ENCODE data around the gene DDC. TPM values are rescaled to one million over a fixed set of nuclear protein-coding genes. Genes with fewer than 3 reads are reported as not detected.

The DDC gene
- under 1 TPM; 0.18 to 0.37 TPM for polyA plus RNA-seq

DNA sequence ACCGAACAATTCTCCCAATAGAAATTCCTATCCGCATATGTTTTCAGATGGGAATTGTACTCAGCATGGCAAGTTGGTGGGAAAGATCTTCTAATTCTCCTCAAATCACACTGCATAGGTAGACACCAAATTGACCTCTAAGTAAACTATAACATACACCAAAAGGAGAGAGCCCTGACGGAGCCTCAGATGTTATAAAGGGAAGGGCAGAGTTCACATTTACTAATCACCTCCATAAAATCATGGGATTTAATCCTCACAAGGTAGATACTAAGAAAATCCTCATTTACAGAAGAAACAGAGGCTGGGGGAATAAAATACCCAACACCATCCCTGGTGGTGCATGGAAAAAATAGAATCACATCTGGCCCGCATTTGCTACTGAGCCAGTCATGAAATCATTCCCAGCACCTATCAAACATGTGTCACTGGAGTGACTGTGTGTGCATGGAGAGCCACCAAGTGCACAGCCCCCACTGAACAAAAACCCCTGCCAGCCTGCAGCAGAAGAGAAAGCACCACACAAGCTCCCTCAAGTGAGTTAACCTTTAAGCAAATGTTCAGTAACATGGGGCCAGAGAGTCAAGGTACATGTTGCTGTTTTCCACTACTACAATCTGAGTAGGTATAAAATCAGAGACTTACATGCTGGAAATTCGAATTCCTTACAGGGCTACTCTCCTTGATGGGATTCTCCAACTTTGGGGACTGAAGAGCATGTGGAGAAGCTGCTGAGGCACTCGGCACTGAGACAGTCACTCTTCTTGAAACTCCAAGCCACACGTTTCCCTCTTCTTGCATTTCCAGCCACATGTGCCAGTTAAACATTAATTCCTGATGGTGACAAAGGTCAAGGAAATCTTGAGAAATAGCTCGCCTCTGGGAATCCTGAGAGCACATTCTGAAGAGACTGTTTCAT is at the start of gene DDC:
Gene DDC, minus strand, starts transcription at position 766 of the 919 bp plus-strand sequence. CDS start 21,320 bp downstream, outside the sequence.
- Histone ChIP-seq H3K4me1 (ENCODE audit: control insufficient read depth in 2 of 2, insufficient read depth in 2 of 2, low read length in 1 of 2) (peaks cover 0 to 2% of the 10 kb centered on the region in 2 donors), H3K4me3 (ENCODE audit: low read depth in 1 of 2, low read length in 2 of 2) (no peak within 1 kb of the TSS), H3K36me3 (ENCODE audit: control insufficient read depth in 2 of 2, insufficient read depth in 2 of 2, low read length in 1 of 2) (no peaks in the 10 kb centered on the region), H3K27ac (ENCODE audit: low read depth in 2 of 2, low read length in 1 of 2) (no peak within 1 kb of the TSS), H3K27me3 (ENCODE audit: control insufficient read depth in 1 of 2, insufficient read depth in 2 of 2, low read length in 2 of 2) (no peaks in the 10 kb centered on the region), H3K9me3 (ENCODE audit: control insufficient read depth in 2 of 2, insufficient read depth in 1 of 2, low read depth in 1 of 2, low read length in 1 of 2) (no peaks in the 10 kb centered on the region)
- 62 to 67% methylated on average over 8 of the region's 8 CpGs for WGBS, 2 donors

GRCh38 chr7:50613473-50613872 is 48.3 kb upstream of the DDC start:
- H3K27me3 ChIP-seq (ENCODE audit: control insufficient read depth in 1 of 2, insufficient read depth in 2 of 2, low read length in 2 of 2), result no peaks in the 10 kb centered on the region
- no peaks in the 10 kb centered on the region for H3K4me1 ChIP-seq (ENCODE audit: control insufficient read depth in 2 of 2, insufficient read depth in 2 of 2, low read length in 1 of 2)
- H3K27ac ChIP-seq (ENCODE audit: low read depth in 2 of 2, low read length in 1 of 2), result no peak overlapping the region
- H3K9me3 ChIP-seq (ENCODE audit: control insufficient read depth in 2 of 2, insufficient read depth in 1 of 2, low read depth in 1 of 2, low read length in 1 of 2), result no peaks in the 10 kb centered on the region
- 84 to 91% methylated on average over 8 of the region's 8 CpGs for WGBS, 2 donors
- H3K4me3 ChIP-seq (ENCODE audit: low read depth in 1 of 2, low read length in 2 of 2), result no peak overlapping the region
- peaks cover 0 to 9% of the 10 kb centered on the region in 2 donors for H3K36me3 ChIP-seq (ENCODE audit: control insufficient read depth in 2 of 2, insufficient read depth in 2 of 2, low read length in 1 of 2)

GRCh38 chr7:50612704-50613103 is 47.5 kb upstream of the DDC start:
- Histone ChIP-seq H3K4me3 (ENCODE audit: low read depth in 1 of 2, low read length in 2 of 2) (no peak overlapping the region), H3K36me3 (ENCODE audit: control insufficient read depth in 2 of 2, insufficient read depth in 2 of 2, low read length in 1 of 2) (peaks cover 0 to 9% of the 10 kb centered on the region in 2 donors), H3K9me3 (ENCODE audit: control insufficient read depth in 2 of 2, insufficient read depth in 1 of 2, low read depth in 1 of 2, low read length in 1 of 2) (no peaks in the 10 kb centered on the region), H3K27me3 (ENCODE audit: control insufficient read depth in 1 of 2, insufficient read depth in 2 of 2, low read length in 2 of 2) (no peaks in the 10 kb centered on the region), H3K27ac (ENCODE audit: low read depth in 2 of 2, low read length in 1 of 2) (no peak overlapping the region), H3K4me1 (ENCODE audit: control insufficient read depth in 2 of 2, insufficient read depth in 2 of 2, low read length in 1 of 2) (no peaks in the 10 kb centered on the region)
- WGBS, 2 donors, result 94 to 96% methylated on average over 5 of the region's 5 CpGs

DNA sequence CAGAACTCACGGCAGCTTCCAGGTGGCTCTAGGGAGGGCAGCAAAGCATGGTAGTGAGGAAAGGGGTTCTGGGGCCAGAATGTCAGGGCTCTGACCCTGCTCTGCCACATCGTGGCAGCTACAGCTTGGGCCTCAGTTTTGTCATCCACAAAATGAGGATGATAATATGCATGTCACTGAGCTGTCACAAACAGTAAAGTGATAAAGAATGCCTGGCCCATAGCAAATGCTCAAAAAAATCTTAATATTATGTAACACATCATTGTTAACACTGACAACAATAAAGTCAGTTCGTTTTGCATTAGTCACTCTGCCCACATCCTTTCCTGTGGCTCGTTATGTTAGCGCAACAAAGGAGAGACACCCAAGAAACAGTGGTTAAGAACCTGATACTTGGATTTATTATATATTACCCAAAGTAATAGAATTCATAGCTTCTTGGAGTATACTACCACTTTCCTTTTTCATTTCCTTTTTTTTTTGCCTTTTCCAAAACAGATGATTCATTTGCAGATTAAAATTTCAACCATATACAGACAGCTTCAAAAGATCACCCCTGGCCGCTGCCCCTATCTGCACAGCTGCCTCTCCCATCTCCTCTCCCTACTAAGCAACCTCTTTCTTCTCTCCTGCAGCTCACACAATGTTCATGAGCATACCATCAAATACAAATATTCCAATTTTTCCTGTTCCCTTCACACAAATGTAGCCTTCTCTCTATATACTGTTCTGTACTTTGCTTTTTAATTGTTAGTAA is 45.5 kb upstream of the DDC start:
- H3K4me3 ChIP-seq (ENCODE audit: low read depth in 1 of 2, low read length in 2 of 2), result no peak overlapping the region
- H3K27me3 ChIP-seq (ENCODE audit: control insufficient read depth in 1 of 2, insufficient read depth in 2 of 2, low read length in 2 of 2), result no peaks in the 10 kb centered on the region
- no peak overlapping the region for H3K27ac ChIP-seq (ENCODE audit: low read depth in 2 of 2, low read length in 1 of 2)
- WGBS, 2 donors, result 60 to 62% methylated on average over 6 of the region's 6 CpGs
- peaks cover 0 to 12% of the 10 kb centered on the region in 2 donors for H3K36me3 ChIP-seq (ENCODE audit: control insufficient read depth in 2 of 2, insufficient read depth in 2 of 2, low read length in 1 of 2)
- H3K4me1 ChIP-seq (ENCODE audit: control insufficient read depth in 2 of 2, insufficient read depth in 2 of 2, low read length in 1 of 2), result no peaks in the 10 kb centered on the region
- no peaks in the 10 kb centered on the region for H3K9me3 ChIP-seq (ENCODE audit: control insufficient read depth in 2 of 2, insufficient read depth in 1 of 2, low read depth in 1 of 2, low read length in 1 of 2)

GRCh38 chr7:50608196-50608906 is 43.1 kb upstream of the DDC start:
- no peaks in the 10 kb centered on the region for H3K4me1 ChIP-seq (ENCODE audit: control insufficient read depth in 2 of 2, insufficient read depth in 2 of 2, low read length in 1 of 2)
- H3K27ac ChIP-seq (ENCODE audit: low read depth in 2 of 2, low read length in 1 of 2), result no peak overlapping the region
- H3K27me3 ChIP-seq (ENCODE audit: control insufficient read depth in 1 of 2, insufficient read depth in 2 of 2, low read length in 2 of 2), result no peaks in the 10 kb centered on the region
- H3K36me3 ChIP-seq (ENCODE audit: control insufficient read depth in 2 of 2, insufficient read depth in 2 of 2, low read length in 1 of 2), result peaks cover 0 to 13% of the 10 kb centered on the region in 2 donors
- no peaks in the 10 kb centered on the region for H3K9me3 ChIP-seq (ENCODE audit: control insufficient read depth in 2 of 2, insufficient read depth in 1 of 2, low read depth in 1 of 2, low read length in 1 of 2)
- 78 to 83% methylated on average over 9 of the region's 9 CpGs for WGBS, 2 donors
- H3K4me3 ChIP-seq (ENCODE audit: low read depth in 1 of 2, low read length in 2 of 2), result no peak overlapping the region

DNA sequence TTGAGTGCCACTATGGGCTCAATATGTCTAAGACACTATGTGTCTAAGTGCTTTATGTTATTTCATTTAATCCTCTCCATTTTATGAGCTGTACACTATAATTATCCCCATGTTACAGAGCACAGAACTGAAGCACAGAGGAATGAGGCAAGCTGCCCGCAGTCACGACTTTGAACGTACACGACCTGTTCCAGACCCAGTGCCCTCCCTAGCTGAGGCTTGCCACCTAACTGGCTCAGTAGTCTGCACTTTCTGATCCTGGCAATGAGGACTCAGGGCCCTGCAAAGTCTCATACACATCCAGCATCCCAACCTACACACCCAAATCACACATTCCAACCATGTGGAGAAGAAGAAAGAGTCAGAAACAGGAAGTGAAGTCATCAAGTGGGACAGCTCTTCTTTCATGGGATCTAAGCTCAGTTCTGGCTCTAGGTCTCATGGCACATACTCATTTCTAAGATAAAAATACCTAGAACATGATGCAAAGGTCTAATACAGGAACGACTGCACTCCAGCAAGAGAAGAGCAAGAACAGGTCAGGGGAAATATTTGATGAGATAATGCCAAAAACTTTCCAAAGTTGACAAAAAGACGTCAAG is 42.4 kb upstream of the DDC start:
- Histone ChIP-seq H3K4me1 (ENCODE audit: control insufficient read depth in 2 of 2, insufficient read depth in 2 of 2, low read length in 1 of 2) (no peaks in the 10 kb centered on the region), H3K27ac (ENCODE audit: low read depth in 2 of 2, low read length in 1 of 2) (no peak overlapping the region), H3K36me3 (ENCODE audit: control insufficient read depth in 2 of 2, insufficient read depth in 2 of 2, low read length in 1 of 2) (peaks cover 0 to 13% of the 10 kb centered on the region in 2 donors), H3K27me3 (ENCODE audit: control insufficient read depth in 1 of 2, insufficient read depth in 2 of 2, low read length in 2 of 2) (no peaks in the 10 kb centered on the region), H3K9me3 (ENCODE audit: control insufficient read depth in 2 of 2, insufficient read depth in 1 of 2, low read depth in 1 of 2, low read length in 1 of 2) (no peaks in the 10 kb centered on the region), H3K4me3 (ENCODE audit: low read depth in 1 of 2, low read length in 2 of 2) (no peak overlapping the region)
- WGBS, 2 donors, result 89 to 90% methylated on average over 6 of the region's 6 CpGs

GRCh38 chr7:50605059-50605458 is 39.9 kb upstream of the DDC start:
- Histone ChIP-seq H3K27ac (ENCODE audit: low read depth in 2 of 2, low read length in 1 of 2) (no peak overlapping the region), H3K27me3 (ENCODE audit: control insufficient read depth in 1 of 2, insufficient read depth in 2 of 2, low read length in 2 of 2) (no peaks in the 10 kb centered on the region), H3K4me3 (ENCODE audit: low read depth in 1 of 2, low read length in 2 of 2) (no peak overlapping the region), H3K9me3 (ENCODE audit: control insufficient read depth in 2 of 2, insufficient read depth in 1 of 2, low read depth in 1 of 2, low read length in 1 of 2) (no peaks in the 10 kb centered on the region), H3K36me3 (ENCODE audit: control insufficient read depth in 2 of 2, insufficient read depth in 2 of 2, low read length in 1 of 2) (peaks cover 2 to 11% of the 10 kb centered on the region in 2 donors), H3K4me1 (ENCODE audit: control insufficient read depth in 2 of 2, insufficient read depth in 2 of 2, low read length in 1 of 2) (no peaks in the 10 kb centered on the region)
- 93 to 94% methylated on average over 13 of the region's 13 CpGs for WGBS, 2 donors

- Histone ChIP-seq H3K36me3 (ENCODE audit: control insufficient read depth in 2 of 2, insufficient read depth in 2 of 2, low read length in 1 of 2) (peaks cover 2 to 10% of the 10 kb centered on the region in 2 donors), H3K27ac (ENCODE audit: low read depth in 2 of 2, low read length in 1 of 2) (no peak overlapping the region)
- 86% methylated on average over 7 of the region's 7 CpGs for WGBS, 2 donors
Measured at GRCh38 chr7:50603287-50603686, 38.1 kb upstream of the DDC start.

GRCh38 chr7:50599385-50599784 is 34.2 kb upstream of the DDC start:
- Histone ChIP-seq H3K27ac (ENCODE audit: low read depth in 2 of 2, low read length in 1 of 2) (no peak overlapping the region), H3K36me3 (ENCODE audit: control insufficient read depth in 2 of 2, insufficient read depth in 2 of 2, low read length in 1 of 2) (peaks cover 2 to 3% of the 10 kb centered on the region in 2 donors), H3K4me1 (ENCODE audit: control insufficient read depth in 2 of 2, insufficient read depth in 2 of 2, low read length in 1 of 2) (no peaks in the 10 kb centered on the region), H3K4me3 (ENCODE audit: low read depth in 1 of 2, low read length in 2 of 2) (no peak overlapping the region), H3K9me3 (ENCODE audit: control insufficient read depth in 2 of 2, insufficient read depth in 1 of 2, low read depth in 1 of 2, low read length in 1 of 2) (no peaks in the 10 kb centered on the region), H3K27me3 (ENCODE audit: control insufficient read depth in 1 of 2, insufficient read depth in 2 of 2, low read length in 2 of 2) (no peaks in the 10 kb centered on the region)
- WGBS, 2 donors, result 89 to 90% methylated on average over 12 of the region's 12 CpGs

More at GRCh38 chr7:50603287-50603686, 38.1 kb upstream of the DDC start:
- Histone ChIP-seq H3K9me3 (ENCODE audit: control insufficient read depth in 2 of 2, insufficient read depth in 1 of 2, low read depth in 1 of 2, low read length in 1 of 2) (no peaks in the 10 kb centered on the region), H3K27me3 (ENCODE audit: control insufficient read depth in 1 of 2, insufficient read depth in 2 of 2, low read length in 2 of 2) (no peaks in the 10 kb centered on the region), H3K4me1 (ENCODE audit: control insufficient read depth in 2 of 2, insufficient read depth in 2 of 2, low read length in 1 of 2) (no peaks in the 10 kb centered on the region), H3K4me3 (ENCODE audit: low read depth in 1 of 2, low read length in 2 of 2) (no peak overlapping the region)
